Activated naive CD8-positive, alpha-beta T cell treated with anti-CD3 and anti-CD28 coated beads, Interleukin-2, amount 50 U/mL, for 24 hours (primary cell): ENCODE data around the gene RPS6KA3.
"Not testable (repeated sequence)": the region's sequence is repeated elsewhere in the genome, so short reads cannot be mapped to it uniquely, and the experiment has no call there.

Experiments
- ATAC-seq: fragments of 150-1000 bp; cut with Tn5 transposase; one replicate; pipeline ENCODE4 v1.10.0; 2021
- DNase-seq: peaks from one replicate; pipeline ENCODE4 v3.0.0; 2021
- H3K27ac Mint-ChIP-seq: one replicate; pipeline ENCODE4 v1.8.0; 2021; ENCODE audit warnings: mild to moderate bottlenecking, mixed read lengths
- H3K27me3 Mint-ChIP-seq: one replicate; pipeline ENCODE4 v1.8.0; 2021; ENCODE audit warnings: mixed read lengths
- H3K36me3 Mint-ChIP-seq: one replicate; pipeline ENCODE4 v1.8.0; 2021; ENCODE audit warnings: low read depth, mixed read lengths
- H3K4me1 Mint-ChIP-seq: one replicate; pipeline ENCODE4 v1.8.0; 2021; ENCODE audit warnings: mixed read lengths
- H3K4me3 Mint-ChIP-seq: one replicate; pipeline ENCODE4 v1.8.0; 2021; ENCODE audit warnings: mild to moderate bottlenecking, moderate library complexity, mixed read lengths
- H3K9me3 Mint-ChIP-seq: one replicate; pipeline ENCODE4 v1.8.0; 2021; ENCODE audit warnings: mixed read lengths

Gene RPS6KA3

GRCh38 chrX:20162516-20162915 lies 104.2 kb downstream of the RPS6KA3 start:
- H3K27me3 Mint-ChIP-seq, H3K27ac Mint-ChIP-seq: not testable (repeated sequence)

GRCh38 chrX:20159797-20160385 lies 106.8 kb downstream of the RPS6KA3 start:
- H3K36me3 Mint-ChIP-seq: peaks cover 30% of the 10 kb centered on the region
- no peak overlapping the region for H3K27ac Mint-ChIP-seq
- H3K27me3 Mint-ChIP-seq: no peaks in the 10 kb centered on the region
- ATAC-seq (no peak), DNase-seq (no peak)
- H3K9me3 Mint-ChIP-seq: no peaks in the 10 kb centered on the region
- no peaks in the 10 kb centered on the region for H3K4me1 Mint-ChIP-seq
- no peak overlapping the region for H3K4me3 Mint-ChIP-seq

More at GRCh38 chrX:20162516-20162915, 104.2 kb downstream of the RPS6KA3 start:
- H3K9me3 Mint-ChIP-seq, ATAC-seq, H3K4me1 Mint-ChIP-seq, DNase-seq, H3K4me3 Mint-ChIP-seq: not testable (repeated sequence)
- peaks cover 33% of the 10 kb centered on the region for H3K36me3 Mint-ChIP-seq

GRCh38 chrX:20151689-20152088 lies 115.0 kb downstream of the RPS6KA3 start:
- Mint-ChIP-seq H3K9me3 (no peaks in the 10 kb centered on the region), H3K36me3 (peaks cover 32% of the 10 kb centered on the region), H3K4me3 (no peak overlapping the region), H3K27me3 (no peaks in the 10 kb centered on the region), H3K4me1 (peaks cover 2% of the 10 kb centered on the region), H3K27ac (no peak overlapping the region)
- ATAC-seq (no peak), DNase-seq (no peak)

- Mint-ChIP-seq H3K27ac (no peak overlapping the region), H3K27me3 (no peaks in the 10 kb centered on the region), H3K36me3 (peaks cover 22% of the 10 kb centered on the region), H3K9me3 (peaks cover 3% of the 10 kb centered on the region), H3K4me3 (no peak overlapping the region), H3K4me1 (peaks cover 9% of the 10 kb centered on the region)
- DNase-seq (no peak), ATAC-seq (no peak)
Observed at GRCh38 chrX:20149326-20149725, 117.4 kb downstream of the RPS6KA3 start.

- Mint-ChIP-seq H3K36me3 (peaks cover 13% of the 10 kb centered on the region), H3K9me3 (peaks cover 3% of the 10 kb centered on the region), H3K27me3 (no peaks in the 10 kb centered on the region), H3K4me1 (peaks cover 21% of the 10 kb centered on the region), H3K4me3 (no peak overlapping the region), H3K27ac (no peak overlapping the region)
- no peak for DNase-seq
- ATAC-seq: no peak
Observed at GRCh38 chrX:20147561-20147960, 119.1 kb downstream of the RPS6KA3 start.

GRCh38 chrX:20144491-20144890 lies 122.2 kb downstream of the RPS6KA3 start:
- Mint-ChIP-seq H3K27ac (peak overlapping the region; percentile 32), H3K4me3 (no peak overlapping the region), H3K27me3 (no peaks in the 10 kb centered on the region), H3K9me3 (peaks cover 3% of the 10 kb centered on the region), H3K36me3 (peaks cover 9% of the 10 kb centered on the region), H3K4me1 (peaks cover 30% of the 10 kb centered on the region)
- DNase-seq: no peak
- ATAC-seq: peak; percentile 58

GRCh38 chrX:20143561-20143960 lies 123.1 kb downstream of the RPS6KA3 start:
- Mint-ChIP-seq H3K36me3 (peaks cover 18% of the 10 kb centered on the region), H3K27me3 (no peaks in the 10 kb centered on the region), H3K4me3 (no peak overlapping the region), H3K9me3 (peaks cover 3% of the 10 kb centered on the region), H3K27ac (no peak overlapping the region), H3K4me1 (peaks cover 39% of the 10 kb centered on the region)
- ATAC-seq (no peak), DNase-seq (no peak)

- Mint-ChIP-seq H3K4me1 (peaks cover 37% of the 10 kb centered on the region), H3K9me3 (peaks cover 3% of the 10 kb centered on the region), H3K27ac (peak overlapping the region; percentile 69), H3K36me3 (peaks cover 23% of the 10 kb centered on the region), H3K27me3 (no peaks in the 10 kb centered on the region), H3K4me3 (peak overlapping the region; percentile 69)
- DNase-seq (no peak), ATAC-seq (no peak)
Observed at GRCh38 chrX:20143111-20143510, 123.6 kb downstream of the RPS6KA3 start.

- peak; percentile 92 for DNase-seq
- H3K36me3 Mint-ChIP-seq: peaks cover 33% of the 10 kb centered on the region
- ATAC-seq: peak; percentile 98
- H3K27ac Mint-ChIP-seq: peak within 1 kb of the TSS; percentile 75
- H3K27me3 Mint-ChIP-seq: no peaks in the 10 kb centered on the region
- peaks cover 46% of the 10 kb centered on the region for H3K4me1 Mint-ChIP-seq
- H3K9me3 Mint-ChIP-seq: peaks cover 3% of the 10 kb centered on the region
- H3K4me3 Mint-ChIP-seq: peak within 1 kb of the TSS; percentile 86
Observed at GRCh38 chrX:20141281-20142220, 125.2 kb downstream of the RPS6KA3 start, which contains the start of gene EIF1AX. Gene EIF1AX (minus strand): TSS chrX:20141838. CDS start chrX:20141640, 198 bp downstream.

- ATAC-seq (no peak), DNase-seq (no peak)
- Mint-ChIP-seq H3K27ac (peak overlapping the region; percentile 75), H3K36me3 (peaks cover 43% of the 10 kb centered on the region), H3K4me1 (peaks cover 56% of the 10 kb centered on the region), H3K9me3 (peaks cover 3% of the 10 kb centered on the region), H3K27me3 (no peaks in the 10 kb centered on the region), H3K4me3 (peak overlapping the region; percentile 86)
Observed at GRCh38 chrX:20140420-20140819, 126.3 kb downstream of the RPS6KA3 start.

GRCh38 chrX:20139966-20140365 lies 126.7 kb downstream of the RPS6KA3 start:
- H3K27me3 Mint-ChIP-seq: no peaks in the 10 kb centered on the region
- H3K9me3 Mint-ChIP-seq: peaks cover 2% of the 10 kb centered on the region
- peaks cover 55% of the 10 kb centered on the region for H3K4me1 Mint-ChIP-seq
- peak overlapping the region; percentile 86 for H3K4me3 Mint-ChIP-seq
- DNase-seq (no peak), ATAC-seq (no peak)
- H3K27ac Mint-ChIP-seq: peak overlapping the region; percentile 75
- peaks cover 43% of the 10 kb centered on the region for H3K36me3 Mint-ChIP-seq

- Mint-ChIP-seq H3K27me3 (no peaks in the 10 kb centered on the region), H3K4me3 (no peak overlapping the region), H3K36me3 (peaks cover 55% of the 10 kb centered on the region), H3K4me1 (peaks cover 42% of the 10 kb centered on the region), H3K9me3 (no peaks in the 10 kb centered on the region), H3K27ac (no peak overlapping the region)
- ATAC-seq: no peak
- no peak for DNase-seq
Observed at GRCh38 chrX:20135944-20136343, 130.8 kb downstream of the RPS6KA3 start.

- ATAC-seq (no peak), DNase-seq (no peak)
- no peak overlapping the region for H3K4me3 Mint-ChIP-seq
- H3K27me3 Mint-ChIP-seq: no peaks in the 10 kb centered on the region
- H3K9me3 Mint-ChIP-seq: no peaks in the 10 kb centered on the region
- H3K4me1 Mint-ChIP-seq: peaks cover 26% of the 10 kb centered on the region
- peaks cover 42% of the 10 kb centered on the region for H3K36me3 Mint-ChIP-seq
- no peak overlapping the region for H3K27ac Mint-ChIP-seq
Observed at GRCh38 chrX:20132666-20133065, 134.0 kb downstream of the RPS6KA3 start.

- DNase-seq (no peak), ATAC-seq (no peak)
- Mint-ChIP-seq H3K4me3 (no peak overlapping the region), H3K9me3 (no peaks in the 10 kb centered on the region), H3K36me3 (peaks cover 22% of the 10 kb centered on the region), H3K27me3 (no peaks in the 10 kb centered on the region), H3K27ac (no peak overlapping the region), H3K4me1 (peaks cover 8% of the 10 kb centered on the region)
Observed at GRCh38 chrX:20130357-20130756, 136.4 kb downstream of the RPS6KA3 start.

- peaks cover 27% of the 10 kb centered on the region for H3K36me3 Mint-ChIP-seq
- ATAC-seq: no peak
- no peaks in the 10 kb centered on the region for H3K9me3 Mint-ChIP-seq
- H3K4me1 Mint-ChIP-seq: peaks cover 8% of the 10 kb centered on the region
- no peak overlapping the region for H3K27ac Mint-ChIP-seq
- H3K27me3 Mint-ChIP-seq: no peaks in the 10 kb centered on the region
- no peak for DNase-seq
- no peak overlapping the region for H3K4me3 Mint-ChIP-seq
Observed at GRCh38 chrX:20129547-20129946, 137.2 kb downstream of the RPS6KA3 start.
